Measurements from ENCODE around the gene SEMA4D.

- TF ChIP-seq CTCF (IDR thresholded peaks at IDR 0.05; ENCODE audit: insufficient read depth, low read length) (no peak), POLR2AphosphoS5 (IDR thresholded peaks at IDR 0.05; ENCODE audit: low read depth) (no peak), REST (IDR thresholded peaks at IDR 0.05; ENCODE audit: insufficient replicate concordance, low read depth) (no peak)
These were observed 72.0 kb downstream of the SEMA4D start for GRCh38 chr9:89425921-89426383.

Data from HL-60 (cell line).